ENCODE data around the gene WSCD2. TPM values are rescaled to one million over a fixed set of nuclear protein-coding genes. Genes with fewer than 3 reads are reported as not detected.

Gene WSCD2
- total RNA-seq, 2 experiments from 2014 or later, result not detected

DNA sequence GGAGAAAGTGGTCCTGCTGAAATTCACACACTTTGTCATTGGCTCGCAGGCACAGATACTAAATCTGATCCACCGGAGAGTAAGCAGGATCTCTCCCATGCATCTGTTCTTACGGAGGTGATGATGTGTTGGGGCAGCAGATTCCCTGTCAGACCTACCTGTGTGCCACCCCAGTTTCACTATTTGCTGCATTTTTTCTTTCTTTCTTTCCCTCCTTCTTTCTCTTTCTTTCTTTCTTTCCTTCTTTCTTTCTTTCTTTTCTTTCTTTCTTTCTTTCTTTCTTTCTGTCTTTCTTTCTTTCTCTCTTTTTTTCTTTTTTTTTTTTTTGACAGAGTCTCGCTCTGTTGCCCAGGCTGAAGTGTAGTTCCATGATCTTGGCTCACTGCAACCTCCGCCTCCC is 37.4 kb downstream of the WSCD2 start:
- H3K4me3 Mint-ChIP-seq, result no peak overlapping the region
- H3K36me3 Mint-ChIP-seq (ENCODE audit: low read depth), result no peaks in the 10 kb centered on the region
- H3K27me3 Mint-ChIP-seq, result peaks cover 9% of the 10 kb centered on the region
- no peaks in the 10 kb centered on the region for H3K9me3 Mint-ChIP-seq
- ChIA-PET CTCF (no interaction called here), POLR2A (no interaction called here)
- no peak for DNase-seq
- H3K4me1 Mint-ChIP-seq, result no peaks in the 10 kb centered on the region
- H3K27ac Mint-ChIP-seq, result no peak overlapping the region

DNA sequence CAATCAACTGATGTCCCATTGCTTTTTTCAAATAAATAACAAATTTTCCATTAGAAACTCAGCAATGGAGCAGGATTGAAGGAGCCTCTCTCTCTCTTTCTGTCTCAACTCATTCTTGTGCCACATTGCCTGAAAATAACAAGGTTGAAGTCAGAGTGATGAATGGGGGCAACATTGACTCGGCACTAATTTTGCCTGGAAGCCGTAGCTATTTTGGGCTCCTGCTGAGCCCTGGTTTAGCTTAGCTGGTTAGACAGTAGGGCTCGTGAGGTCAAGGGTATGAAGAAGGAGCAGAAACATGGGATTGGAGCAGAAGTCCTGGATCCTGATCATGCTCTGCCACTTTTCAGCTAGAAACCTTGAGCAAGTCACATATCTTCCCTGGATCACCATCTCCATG is 38.9 kb downstream of the WSCD2 start:
- peaks cover 9% of the 10 kb centered on the region for H3K27me3 Mint-ChIP-seq

DNA sequence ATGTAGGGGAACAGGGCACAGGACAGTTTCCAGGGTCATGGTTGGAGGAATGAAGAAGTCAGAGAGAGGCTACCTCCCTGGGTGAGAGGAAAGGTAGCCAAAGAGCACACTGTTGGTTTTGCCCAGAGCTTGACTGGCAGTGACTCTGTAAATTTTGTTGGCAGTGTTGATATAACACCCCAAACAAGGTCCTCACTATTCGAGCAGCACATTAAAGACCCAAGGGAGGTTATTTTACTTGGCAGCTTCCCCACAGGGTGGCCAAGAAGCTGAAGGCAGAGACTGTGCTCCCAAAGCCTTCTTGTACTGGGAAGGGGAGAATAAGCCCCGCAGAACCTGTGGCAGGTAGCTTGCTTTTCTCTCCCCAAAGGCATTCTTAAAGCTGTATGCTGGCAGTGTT is 40.6 kb downstream of the WSCD2 start:
- no peak overlapping the region for H3K27ac Mint-ChIP-seq
- POLR2A ChIA-PET, result no interaction called here
- H3K9me3 Mint-ChIP-seq, result no peaks in the 10 kb centered on the region
- no peak for DNase-seq
- no peak overlapping the region for H3K4me3 Mint-ChIP-seq
- peaks cover 7% of the 10 kb centered on the region for H3K27me3 Mint-ChIP-seq
- CTCF ChIA-PET, result no interaction called here
- no peaks in the 10 kb centered on the region for H3K36me3 Mint-ChIP-seq (ENCODE audit: low read depth)
- H3K4me1 Mint-ChIP-seq, result no peaks in the 10 kb centered on the region

More for the DNA sequence above, 38.9 kb downstream of the WSCD2 start:
- ChIA-PET POLR2A (no interaction called here), CTCF (no interaction called here)
- no peak for DNase-seq
- H3K4me3 Mint-ChIP-seq, result no peak overlapping the region
- H3K9me3 Mint-ChIP-seq, result no peaks in the 10 kb centered on the region
- H3K4me1 Mint-ChIP-seq, result no peaks in the 10 kb centered on the region
- no peaks in the 10 kb centered on the region for H3K36me3 Mint-ChIP-seq (ENCODE audit: low read depth)
- H3K27ac Mint-ChIP-seq, result no peak overlapping the region

DNA sequence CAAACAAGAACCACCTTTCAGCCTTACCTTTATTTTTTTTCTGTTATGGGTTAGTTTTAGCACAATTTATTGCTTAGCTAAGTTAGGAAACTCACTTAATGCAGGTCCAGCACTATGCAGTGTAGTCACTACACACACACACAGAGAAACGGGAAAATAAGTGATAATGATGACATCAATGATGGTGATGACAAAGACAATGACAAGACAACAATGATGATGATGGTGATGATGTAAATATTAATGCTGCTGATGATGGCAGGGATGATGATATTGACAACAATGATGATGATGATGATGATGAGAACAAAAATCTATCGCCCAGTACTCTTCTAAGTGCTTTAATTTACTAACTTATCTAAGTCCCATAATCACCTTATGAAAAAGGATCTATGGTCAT is 41.1 kb downstream of the WSCD2 start:
- H3K4me1 Mint-ChIP-seq, result no peaks in the 10 kb centered on the region
- POLR2A ChIA-PET, result no interaction called here
- no peak overlapping the region for H3K27ac Mint-ChIP-seq

DNA sequence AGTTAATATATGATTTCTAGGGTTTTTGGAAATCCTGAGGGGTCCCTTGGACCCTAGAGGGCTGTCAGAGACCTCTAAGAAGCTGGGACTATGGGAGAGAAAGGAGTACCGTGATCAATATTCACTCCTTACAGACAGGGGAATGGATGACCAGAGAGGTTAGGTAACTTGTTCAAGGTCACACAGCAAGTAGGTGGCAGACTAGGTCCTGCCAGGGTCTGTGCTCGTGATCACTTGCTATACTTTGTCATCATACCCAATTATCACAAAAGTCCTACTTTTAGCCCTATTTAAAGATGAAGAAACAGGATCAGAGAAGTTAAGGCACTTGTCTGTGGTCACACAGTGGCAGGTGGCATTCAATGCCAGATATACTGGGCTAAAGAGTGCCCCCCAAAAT is 42.9 kb downstream of the WSCD2 start:
- H3K27ac Mint-ChIP-seq, result no peak overlapping the region
- H3K4me1 Mint-ChIP-seq, result no peaks in the 10 kb centered on the region
- ChIA-PET POLR2A (no interaction called here), CTCF (no interaction called here)
- no peaks in the 10 kb centered on the region for H3K9me3 Mint-ChIP-seq
- no peak overlapping the region for H3K4me3 Mint-ChIP-seq
- H3K36me3 Mint-ChIP-seq (ENCODE audit: low read depth), result no peaks in the 10 kb centered on the region
- H3K27me3 Mint-ChIP-seq, result peaks cover 3% of the 10 kb centered on the region
- DNase-seq, result no peak

More for the DNA sequence above, 41.1 kb downstream of the WSCD2 start:
- Mint-ChIP-seq H3K9me3 (no peaks in the 10 kb centered on the region), H3K36me3 (ENCODE audit: low read depth) (no peaks in the 10 kb centered on the region), H3K4me3 (no peak overlapping the region), H3K27me3 (peaks cover 7% of the 10 kb centered on the region)
- CTCF ChIA-PET, result no interaction called here
- DNase-seq, result no peak

DNA sequence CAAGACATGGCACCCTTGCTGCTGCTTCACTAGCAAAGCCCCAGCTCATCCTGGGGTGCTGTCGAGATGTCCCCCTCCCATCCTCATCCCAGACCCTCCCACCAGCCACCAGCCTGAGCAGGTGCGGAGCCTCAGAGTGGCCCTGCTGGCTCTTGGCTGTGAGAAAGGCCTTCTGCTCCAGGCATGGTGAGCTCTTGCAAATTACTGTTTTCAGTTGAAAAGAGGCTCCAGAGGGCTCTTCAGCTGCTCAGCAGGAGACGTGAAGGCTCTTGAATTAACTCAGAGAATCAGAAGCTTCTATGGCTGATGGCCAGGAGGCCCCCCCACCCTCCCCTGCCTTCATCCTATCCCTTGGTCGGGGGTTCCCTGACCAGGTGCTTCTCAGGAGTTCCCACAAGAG is 44.1 kb downstream of the WSCD2 start:
- no peak for DNase-seq
- H3K36me3 Mint-ChIP-seq (ENCODE audit: low read depth), result no peaks in the 10 kb centered on the region
- POLR2A ChIA-PET, result no interaction called here
- no peaks in the 10 kb centered on the region for H3K9me3 Mint-ChIP-seq
- peaks cover 2% of the 10 kb centered on the region for H3K27me3 Mint-ChIP-seq
- CTCF ChIA-PET, result no interaction called here
- no peak overlapping the region for H3K4me3 Mint-ChIP-seq
- H3K4me1 Mint-ChIP-seq, result no peaks in the 10 kb centered on the region
- no peak overlapping the region for H3K27ac Mint-ChIP-seq

DNA sequence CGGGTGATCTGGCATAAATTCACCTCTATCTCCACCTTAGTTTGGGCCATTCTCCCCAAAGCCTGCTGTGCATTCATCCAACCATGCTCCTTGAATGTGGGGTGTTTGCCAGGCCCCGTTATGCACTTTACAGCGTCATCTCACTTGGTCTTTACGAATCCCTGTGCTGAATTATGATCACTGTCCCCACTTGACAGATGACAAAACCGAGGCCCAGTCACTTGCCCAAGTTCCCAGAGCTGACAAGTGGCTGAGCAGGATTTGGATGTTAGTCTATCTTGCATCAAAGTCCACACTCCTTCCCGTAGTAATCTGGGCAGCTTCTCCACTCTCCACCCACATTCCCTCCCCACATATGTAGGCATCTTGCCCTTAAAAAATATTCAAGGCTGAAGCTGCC is 44.8 kb downstream of the WSCD2 start:
- H3K4me3 Mint-ChIP-seq, result no peak overlapping the region
- no peak for DNase-seq
- H3K9me3 Mint-ChIP-seq, result no peaks in the 10 kb centered on the region
- H3K36me3 Mint-ChIP-seq (ENCODE audit: low read depth), result no peaks in the 10 kb centered on the region
- no peaks in the 10 kb centered on the region for H3K4me1 Mint-ChIP-seq
- CTCF ChIA-PET, result no interaction called here
- H3K27ac Mint-ChIP-seq, result no peak overlapping the region
- POLR2A ChIA-PET, result no interaction called here
- peaks cover 2% of the 10 kb centered on the region for H3K27me3 Mint-ChIP-seq

DNA sequence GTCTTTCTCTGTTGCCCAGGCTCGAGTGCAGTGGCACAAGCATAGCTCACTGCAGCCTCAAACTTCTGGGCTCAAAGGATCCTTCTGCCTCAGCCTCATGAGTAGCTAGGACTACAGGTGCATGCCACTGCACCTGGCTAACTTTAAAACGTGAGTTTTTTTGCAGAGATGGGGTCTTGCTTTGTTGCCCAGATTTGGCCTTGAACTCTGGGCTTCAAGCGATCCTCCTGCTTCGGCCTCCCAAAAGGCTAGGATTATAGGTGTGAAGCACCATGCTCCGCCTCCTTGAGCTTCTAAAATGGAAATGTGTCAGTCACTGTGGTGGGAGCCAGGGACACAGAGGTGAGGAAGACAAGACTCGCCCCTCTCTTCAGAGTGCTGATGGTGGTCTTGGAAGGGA is 45.6 kb downstream of the WSCD2 start:
- Mint-ChIP-seq H3K36me3 (ENCODE audit: low read depth) (no peaks in the 10 kb centered on the region), H3K4me1 (no peaks in the 10 kb centered on the region), H3K4me3 (no peak overlapping the region), H3K27ac (no peak overlapping the region), H3K27me3 (peaks cover 2% of the 10 kb centered on the region), H3K9me3 (no peaks in the 10 kb centered on the region)
- DNase-seq, result no peak
- ChIA-PET CTCF (no interaction called here), POLR2A (no interaction called here)

DNA sequence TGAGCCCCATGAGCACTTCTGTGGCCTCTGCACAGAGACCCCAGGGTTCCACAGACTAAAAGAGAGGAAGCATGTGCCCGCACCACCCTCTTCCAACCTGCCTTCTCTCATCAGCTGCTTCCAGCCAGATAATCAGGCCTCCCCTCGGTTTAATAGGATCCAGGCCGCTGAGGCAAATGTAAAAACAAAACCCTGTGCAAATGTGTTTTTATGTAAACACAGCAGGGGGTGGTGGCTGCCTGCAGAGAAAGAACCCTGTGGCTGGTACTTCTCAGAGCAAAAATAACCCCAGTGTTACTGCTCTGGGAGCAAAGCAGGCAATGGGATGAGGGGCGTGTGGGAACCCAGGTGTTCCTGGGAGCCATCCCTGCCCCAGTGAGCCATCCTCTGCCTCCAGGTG is 46.2 kb downstream of the WSCD2 start:
- no peak overlapping the region for H3K27ac Mint-ChIP-seq
- H3K9me3 Mint-ChIP-seq, result no peaks in the 10 kb centered on the region
- no peak overlapping the region for H3K4me3 Mint-ChIP-seq
- no peaks in the 10 kb centered on the region for H3K27me3 Mint-ChIP-seq
- no peaks in the 10 kb centered on the region for H3K4me1 Mint-ChIP-seq
- no peaks in the 10 kb centered on the region for H3K36me3 Mint-ChIP-seq (ENCODE audit: low read depth)
- ChIA-PET POLR2A (no interaction called here), CTCF (no interaction called here)
- DNase-seq, result no peak

DNA sequence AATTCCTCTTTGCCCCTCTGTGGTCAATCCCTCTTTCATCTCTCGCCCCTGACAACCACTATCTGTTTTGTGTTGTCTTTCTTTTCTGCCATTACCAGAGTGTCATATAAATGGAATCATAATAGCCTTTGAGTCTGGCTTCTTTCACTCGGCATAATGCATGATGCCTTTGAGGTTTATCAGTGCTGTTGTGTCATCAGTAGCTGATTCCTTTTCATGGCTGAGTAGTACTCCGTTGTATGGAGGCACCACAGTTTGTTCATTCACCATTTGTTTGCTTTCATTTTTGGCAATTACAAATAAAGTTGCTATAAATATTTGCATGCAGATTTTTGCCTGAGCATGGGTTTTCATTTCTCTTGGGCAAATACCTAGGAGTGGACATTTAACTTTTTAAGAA is 47.2 kb downstream of the WSCD2 start:
- no peak for DNase-seq
- H3K27ac Mint-ChIP-seq, result no peak overlapping the region
- H3K27me3 Mint-ChIP-seq, result no peaks in the 10 kb centered on the region
- H3K4me1 Mint-ChIP-seq, result no peaks in the 10 kb centered on the region
- ChIA-PET CTCF (no interaction called here), POLR2A (no interaction called here)
- no peak overlapping the region for H3K4me3 Mint-ChIP-seq
- no peaks in the 10 kb centered on the region for H3K36me3 Mint-ChIP-seq (ENCODE audit: low read depth)
- no peaks in the 10 kb centered on the region for H3K9me3 Mint-ChIP-seq

DNA sequence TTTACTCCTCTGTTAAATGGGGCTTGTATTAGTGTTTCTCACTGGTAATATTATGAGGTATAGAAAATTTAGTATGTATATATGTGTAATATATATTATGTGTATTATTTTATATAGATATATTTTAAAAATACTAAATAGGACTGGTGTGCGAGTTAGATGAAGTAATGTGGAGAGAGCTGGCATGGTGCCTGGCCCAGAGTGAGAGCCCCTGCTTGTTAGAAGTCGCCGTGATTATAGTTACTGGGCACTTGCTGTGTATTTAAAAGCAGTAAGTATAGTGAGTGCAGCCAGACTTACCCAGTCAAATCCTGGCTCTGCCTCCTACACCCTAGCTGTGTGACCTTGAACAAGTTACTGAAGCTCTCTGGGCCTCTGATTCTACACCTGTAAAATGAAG is 48.0 kb downstream of the WSCD2 start:
- ChIA-PET POLR2A (no interaction called here), CTCF (no interaction called here)
- no peak overlapping the region for H3K27ac Mint-ChIP-seq
- H3K9me3 Mint-ChIP-seq, result no peaks in the 10 kb centered on the region
- H3K36me3 Mint-ChIP-seq (ENCODE audit: low read depth), result no peaks in the 10 kb centered on the region
- H3K27me3 Mint-ChIP-seq, result no peaks in the 10 kb centered on the region
- no peak overlapping the region for H3K4me3 Mint-ChIP-seq
- H3K4me1 Mint-ChIP-seq, result no peaks in the 10 kb centered on the region
- no peak for DNase-seq

DNA sequence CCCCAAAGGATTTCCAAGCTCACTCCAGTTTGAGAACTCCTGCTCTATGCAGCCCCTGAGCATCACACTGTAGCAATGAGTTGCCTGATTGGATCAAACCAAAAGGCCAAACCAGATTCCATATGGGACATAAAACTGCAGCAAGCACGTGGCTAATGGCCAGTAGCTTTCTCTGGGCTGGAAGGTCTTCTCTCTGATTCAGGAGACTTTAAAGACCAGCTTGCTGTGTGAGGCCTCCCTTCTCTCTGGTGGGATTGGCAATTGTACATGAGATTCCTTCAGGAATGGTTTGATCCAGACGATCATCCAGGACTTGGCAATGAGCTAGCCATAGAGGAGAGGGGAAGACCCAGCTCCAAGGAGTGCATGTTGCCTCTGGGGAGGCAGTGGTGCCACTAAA is 50.2 kb downstream of the WSCD2 start:
- no peak overlapping the region for H3K27ac Mint-ChIP-seq
- no peak for DNase-seq
- H3K4me3 Mint-ChIP-seq, result no peak overlapping the region
- H3K27me3 Mint-ChIP-seq, result no peaks in the 10 kb centered on the region
- H3K4me1 Mint-ChIP-seq, result no peaks in the 10 kb centered on the region
- H3K36me3 Mint-ChIP-seq (ENCODE audit: low read depth), result no peaks in the 10 kb centered on the region
- CTCF ChIA-PET, result no interaction called here
- no peaks in the 10 kb centered on the region for H3K9me3 Mint-ChIP-seq
- POLR2A ChIA-PET, result no interaction called here

DNA sequence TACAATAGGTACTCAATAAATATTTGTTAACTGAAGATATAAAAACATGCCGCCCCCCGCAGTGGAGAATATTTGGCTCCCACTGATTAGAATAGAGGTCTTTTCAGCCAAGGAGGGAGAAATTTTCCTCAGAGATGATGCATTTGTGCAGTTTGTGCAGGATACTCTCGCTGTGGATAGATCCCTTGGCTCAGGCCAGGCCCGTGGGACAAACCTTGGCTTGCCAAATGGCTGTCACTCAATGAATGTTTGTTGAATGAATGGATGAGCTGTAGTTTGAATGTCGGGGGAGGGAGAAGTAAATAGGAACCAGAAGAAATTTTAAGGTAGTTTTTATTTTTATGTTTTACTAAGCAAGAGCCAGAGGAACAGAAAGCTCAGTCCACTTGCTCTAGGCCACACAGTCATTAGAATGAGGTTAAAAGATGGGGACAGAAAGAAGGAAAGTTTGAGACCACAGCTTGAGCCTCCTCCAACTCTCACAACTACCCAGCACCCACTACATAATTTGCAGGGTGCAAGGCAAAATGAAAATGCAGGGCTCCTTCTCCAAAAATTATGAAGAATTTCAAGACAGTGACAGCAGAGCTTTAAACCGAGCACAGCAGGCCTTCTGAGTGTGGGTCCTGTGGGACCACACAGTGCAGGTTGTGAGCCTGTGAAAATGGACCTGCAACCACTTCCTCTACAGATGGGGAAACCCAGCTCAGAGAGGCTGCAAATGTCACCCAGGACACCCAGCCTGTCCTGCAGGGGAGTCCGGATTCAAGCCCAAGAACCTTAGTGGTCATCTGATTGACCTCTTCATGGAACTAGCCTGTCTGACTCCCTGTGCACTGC is 51.4 kb downstream of the WSCD2 start:
- no peaks in the 10 kb centered on the region for H3K9me3 Mint-ChIP-seq
- ChIA-PET CTCF (no interaction called here), POLR2A (no interaction called here)
- no peak for DNase-seq
- H3K27me3 Mint-ChIP-seq, result no peaks in the 10 kb centered on the region
- no peak overlapping the region for H3K27ac Mint-ChIP-seq
- no peaks in the 10 kb centered on the region for H3K36me3 Mint-ChIP-seq (ENCODE audit: low read depth)
- no peaks in the 10 kb centered on the region for H3K4me1 Mint-ChIP-seq
- H3K4me3 Mint-ChIP-seq, result no peak overlapping the region

DNA sequence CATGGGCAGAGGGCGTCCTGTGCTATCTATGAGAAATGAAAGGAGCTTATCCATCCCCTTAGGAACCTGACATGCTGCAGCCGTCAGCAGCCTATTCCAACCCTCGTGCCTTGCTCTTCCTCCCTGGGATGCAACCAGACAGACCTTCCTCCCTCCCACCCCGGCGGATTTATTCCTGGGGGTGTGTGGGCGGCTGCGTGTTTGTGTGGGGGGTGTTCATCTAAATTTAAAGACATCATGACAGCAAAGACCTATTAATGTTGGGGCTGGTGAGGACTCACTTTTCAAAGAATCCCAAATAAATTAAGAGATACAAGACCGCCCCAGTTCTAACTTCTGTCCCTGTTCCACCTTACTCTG is 52.0 kb downstream of the WSCD2 start:
- H3K36me3 Mint-ChIP-seq (ENCODE audit: low read depth), result no peaks in the 10 kb centered on the region
- H3K4me3 Mint-ChIP-seq, result no peak overlapping the region
- no peaks in the 10 kb centered on the region for H3K4me1 Mint-ChIP-seq
- ChIA-PET POLR2A (no interaction called here), CTCF (no interaction called here)
- H3K9me3 Mint-ChIP-seq, result no peaks in the 10 kb centered on the region
- H3K27ac Mint-ChIP-seq, result no peak overlapping the region
- no peak for DNase-seq
- H3K27me3 Mint-ChIP-seq, result no peaks in the 10 kb centered on the region

Measured in activated CD4-positive, alpha-beta T cell treated with anti-CD3 and anti-CD28 coated beads, Interleukin-2, amount 10 ng/mL, durations not matched to agents 7 days and 5 days (primary cell).